ENCODE measurements around the gene FIGNL2.

The FIGNL2 gene

DNA sequence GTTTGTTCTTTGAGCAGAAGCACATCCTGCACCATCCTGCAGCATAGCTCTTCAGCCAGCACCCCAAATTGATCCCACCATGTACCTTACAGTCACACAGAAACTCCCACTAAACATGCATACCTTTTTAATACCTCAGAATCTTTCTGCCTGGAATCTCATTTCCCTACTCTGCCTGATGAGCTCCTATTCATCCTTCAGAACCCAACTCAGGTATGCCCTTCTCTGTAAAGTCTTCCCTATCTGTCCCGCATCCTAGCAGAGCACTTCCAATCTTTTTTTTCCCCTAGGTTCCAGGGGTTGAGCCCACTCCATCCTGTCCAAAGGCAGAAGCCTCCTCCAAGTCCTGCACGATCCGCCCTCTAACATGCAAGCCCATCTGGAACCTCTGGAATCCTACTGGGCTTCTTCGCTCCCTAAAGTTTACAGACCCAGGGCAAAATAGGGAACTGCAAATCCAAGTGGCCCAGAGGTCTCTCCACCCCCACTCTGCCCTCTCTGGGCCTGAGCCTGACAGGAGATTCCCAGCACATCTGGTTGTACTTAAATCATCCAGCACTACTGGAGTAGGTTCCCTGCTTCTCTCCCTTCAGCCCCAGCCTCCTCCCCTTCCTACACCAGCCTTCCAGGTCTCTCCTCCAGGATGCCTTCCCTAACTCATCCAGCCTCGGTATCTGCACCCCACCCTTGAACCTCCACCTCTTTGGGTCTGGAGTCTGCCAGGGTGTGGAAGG lies 4.1 kb upstream of the FIGNL2 start:
- no peak for FAIRE-seq

DNA sequence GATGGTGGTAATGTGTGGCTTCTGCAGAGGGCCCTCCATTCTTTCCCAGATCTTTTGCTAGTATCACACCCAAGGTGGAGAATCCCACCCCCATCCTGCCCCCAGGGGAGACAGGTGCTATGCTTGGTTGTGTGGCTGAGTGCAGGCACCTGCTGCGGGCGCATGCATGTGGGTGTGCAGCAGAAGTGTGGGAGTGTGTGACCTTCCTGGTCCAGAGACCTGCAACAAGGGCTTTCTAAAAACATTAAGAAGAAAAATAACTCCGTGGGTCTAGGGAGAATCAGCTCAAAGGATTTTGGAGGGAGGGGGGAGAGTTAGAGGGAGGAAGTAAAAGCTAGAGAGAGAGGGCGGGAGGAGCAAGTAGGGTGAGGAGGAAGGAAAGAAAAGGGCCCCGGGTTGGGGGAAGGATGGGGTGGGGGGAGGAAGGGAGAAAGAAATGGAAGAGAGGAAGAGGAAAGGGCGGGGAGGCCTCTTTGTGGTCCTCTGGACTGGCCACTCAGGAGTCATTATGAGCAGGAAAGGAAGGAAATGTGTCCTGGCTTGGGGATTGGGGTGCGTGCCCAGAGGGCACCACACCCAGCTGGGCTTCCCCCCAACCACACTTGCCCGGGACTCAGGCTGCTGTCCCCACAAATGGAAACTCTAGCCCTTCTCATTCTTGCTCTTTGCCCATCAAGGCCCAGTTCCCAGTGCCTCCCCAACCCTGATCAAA lies 3.1 kb upstream of the FIGNL2 start:
- no peak for FAIRE-seq

DNA sequence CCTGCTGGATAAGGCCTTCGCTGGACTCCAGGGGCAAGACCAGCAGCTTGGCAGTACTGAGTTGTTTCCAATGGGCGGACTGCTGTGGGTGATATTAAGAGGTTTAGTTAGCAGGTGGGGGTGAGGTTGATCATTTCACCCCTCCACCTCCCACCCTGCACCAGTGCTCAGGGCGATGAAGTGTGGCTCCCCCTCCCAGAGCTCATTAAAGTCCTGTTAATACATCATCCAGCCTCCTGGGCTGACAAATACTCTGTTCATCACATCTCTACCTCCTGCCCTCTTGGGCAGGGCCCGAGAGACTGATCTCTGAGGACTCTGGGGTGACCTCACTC lies 2.4 kb upstream of the FIGNL2 start:
- no peak for FAIRE-seq

DNA sequence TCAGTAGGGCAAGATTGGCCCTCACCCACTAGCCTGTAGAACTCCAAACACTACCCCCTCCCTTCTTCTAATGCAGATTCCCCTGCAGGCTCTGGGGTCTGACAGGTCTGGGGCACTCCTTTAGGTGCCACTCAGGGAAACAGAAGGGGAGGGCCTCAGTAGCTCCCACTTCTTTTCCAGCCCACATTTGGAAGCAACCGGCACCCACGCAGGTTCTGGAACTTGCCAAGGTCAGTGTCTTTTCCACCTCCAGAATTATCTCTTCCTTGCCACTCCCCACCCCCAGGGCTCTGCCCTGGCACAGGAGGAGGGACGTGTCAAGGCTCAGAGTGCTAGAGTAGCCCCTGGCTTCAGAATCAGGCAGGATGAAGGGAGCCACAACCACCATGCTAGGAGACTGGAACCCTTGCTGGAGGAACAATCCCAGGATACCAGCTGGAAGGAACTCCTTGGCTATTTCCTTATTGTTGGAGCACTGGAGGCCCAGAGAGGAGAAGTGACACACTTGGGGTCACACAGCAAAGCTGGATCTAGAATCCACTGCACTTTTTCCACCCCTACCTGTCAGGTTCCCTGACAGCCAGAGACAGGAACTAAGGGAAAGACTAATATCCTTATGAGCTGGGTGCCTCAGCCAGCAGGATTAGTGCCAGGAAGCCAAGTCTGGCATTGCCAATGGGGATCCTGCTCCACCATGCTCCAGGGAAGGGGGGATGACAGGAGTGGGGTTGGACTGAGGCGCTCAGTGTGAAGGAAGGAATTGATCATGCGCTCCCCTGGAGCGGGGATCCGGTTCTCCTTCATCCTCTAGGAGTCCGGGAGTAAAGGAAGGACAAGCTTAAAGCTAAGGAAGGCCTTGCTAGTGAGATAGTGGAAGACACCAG lies 1.8 kb upstream of the FIGNL2 start:
- FAIRE-seq: no peak

DNA sequence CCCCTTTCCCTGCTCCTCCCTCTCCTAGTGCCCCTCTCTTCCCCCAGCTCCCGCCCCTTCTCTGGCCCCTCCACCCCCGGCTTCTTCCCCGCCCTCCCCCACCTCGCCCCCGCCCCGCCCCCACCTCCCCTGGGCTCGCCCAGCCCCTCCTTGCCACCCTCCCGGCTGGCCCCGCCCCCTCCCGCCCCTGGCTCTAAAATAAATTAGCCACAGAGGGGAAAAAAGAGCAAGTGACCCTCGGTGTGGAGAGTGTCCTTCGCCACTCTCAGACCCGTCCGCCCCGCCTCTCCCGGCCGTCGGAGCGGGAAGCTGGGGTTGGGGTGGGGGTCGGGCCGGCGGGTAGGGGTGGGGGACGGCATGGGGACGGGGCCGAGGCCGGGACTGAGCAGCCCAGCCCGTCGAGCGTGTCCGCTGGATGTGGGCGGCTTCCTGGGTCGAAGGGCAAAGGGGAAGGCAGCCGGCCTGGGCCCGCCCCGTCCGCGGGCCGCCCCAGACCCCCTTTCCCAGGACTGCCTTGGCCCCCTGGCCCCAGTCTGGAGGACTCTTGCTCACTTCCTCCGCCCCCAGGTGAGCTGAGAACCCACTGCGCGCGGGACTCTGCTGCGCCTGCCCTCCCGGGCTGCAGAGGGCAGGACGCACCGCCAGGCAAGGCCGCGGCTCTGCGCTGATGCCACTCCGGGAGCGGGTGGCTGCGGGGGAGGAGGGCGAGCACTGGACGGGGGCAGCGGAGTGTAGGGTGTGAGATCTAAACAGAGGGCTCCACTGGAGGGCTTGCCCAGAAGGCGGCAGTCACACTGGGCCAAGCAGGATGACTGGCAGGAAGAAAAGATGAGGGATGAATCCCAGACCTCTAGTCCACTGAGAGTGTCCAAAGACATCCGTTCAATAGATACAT lies 570 bp upstream of the FIGNL2 start:
- no peak for FAIRE-seq

DNA sequence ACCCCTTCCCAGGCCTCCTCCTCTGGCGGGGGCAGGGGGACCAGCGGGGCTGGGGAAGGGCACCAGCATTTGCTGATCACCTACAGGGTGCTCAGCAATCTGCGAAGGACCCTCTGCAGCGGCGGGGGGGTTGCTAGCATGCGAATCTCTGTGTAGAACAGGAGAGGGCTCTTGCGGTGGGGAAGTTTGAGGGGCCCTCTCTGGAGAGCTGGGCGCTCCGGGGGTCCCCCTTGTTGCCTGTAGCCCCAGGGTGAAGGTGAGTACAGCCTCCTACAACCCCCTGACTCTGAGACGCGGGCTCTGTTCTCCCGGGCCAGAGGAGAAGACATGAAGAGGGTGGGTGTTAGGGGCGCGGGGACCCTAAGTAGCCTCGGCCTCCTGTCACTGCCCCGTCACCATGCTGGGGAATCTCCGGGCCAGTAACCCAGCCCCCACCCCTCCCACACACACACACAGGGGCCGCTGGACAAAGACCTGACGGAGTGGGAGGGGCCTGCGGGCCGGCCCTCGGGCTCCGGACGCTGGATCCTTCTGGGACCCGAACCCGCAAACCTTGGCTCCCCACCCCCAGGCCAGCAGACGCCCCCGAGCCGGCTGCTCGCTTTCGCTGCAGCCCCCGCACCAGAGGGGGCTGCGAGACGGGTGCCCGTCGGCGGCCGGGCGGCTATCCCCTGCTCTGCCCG lies 734 bp downstream of the FIGNL2 start:
- no peak for FAIRE-seq

DNA sequence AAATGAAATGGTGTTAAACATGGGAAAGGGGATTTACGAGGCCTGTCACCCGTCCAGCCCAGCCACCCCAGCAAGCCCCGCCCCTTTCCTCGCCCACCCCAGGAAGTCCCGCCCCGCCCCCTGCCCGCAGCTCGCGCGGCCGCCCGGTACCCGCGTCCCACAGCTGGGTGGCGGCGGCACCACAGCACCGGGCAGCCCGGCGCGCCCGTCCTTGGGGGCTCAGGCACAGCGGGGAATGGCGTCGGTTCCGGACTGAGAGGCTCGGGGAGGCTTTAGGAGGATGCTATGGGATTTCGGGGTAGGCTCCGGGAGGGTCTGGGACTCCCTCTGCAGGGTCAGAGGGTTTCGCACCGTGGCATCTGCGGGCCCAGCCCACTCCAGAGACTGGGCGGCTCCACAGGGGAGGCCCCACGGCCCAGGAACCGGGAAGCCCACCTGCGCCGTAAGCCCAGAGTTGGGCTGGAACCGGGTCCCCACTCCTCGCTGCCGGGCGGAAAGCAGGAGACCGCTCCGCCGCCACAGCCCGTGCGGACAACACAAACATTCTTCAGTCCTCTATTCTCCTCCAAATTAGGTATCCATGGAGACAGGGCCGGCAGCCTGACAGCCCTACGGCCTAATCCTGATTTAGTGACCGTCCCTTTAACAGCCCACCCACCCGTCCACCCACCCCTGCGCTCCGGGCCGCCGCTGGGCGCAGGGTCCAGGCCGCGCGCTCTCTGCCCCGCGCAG lies 1.4 kb downstream of the FIGNL2 start:
- no peak for FAIRE-seq

DNA sequence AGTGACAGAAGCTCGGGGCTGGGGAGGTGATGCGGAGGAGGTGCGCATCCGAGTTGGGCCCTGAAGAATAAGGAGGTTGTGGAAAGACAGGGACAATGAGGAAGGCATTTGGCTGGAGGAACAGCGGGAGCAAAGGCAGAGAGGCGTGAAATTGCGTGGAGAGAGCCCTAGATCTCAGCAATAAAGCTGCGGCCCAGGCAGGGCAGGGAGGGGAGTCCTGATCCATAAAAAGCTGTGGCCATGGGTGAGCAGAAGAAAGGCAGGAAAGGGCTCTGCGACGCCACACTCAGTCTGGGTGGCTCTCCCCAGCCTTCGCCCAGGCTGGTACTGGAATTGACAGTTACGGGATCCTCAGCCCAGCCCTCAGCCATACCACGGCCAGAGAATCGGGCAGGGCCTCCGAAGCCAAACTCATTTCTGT lies 2.2 kb downstream of the FIGNL2 start:
- no peak for FAIRE-seq

DNA sequence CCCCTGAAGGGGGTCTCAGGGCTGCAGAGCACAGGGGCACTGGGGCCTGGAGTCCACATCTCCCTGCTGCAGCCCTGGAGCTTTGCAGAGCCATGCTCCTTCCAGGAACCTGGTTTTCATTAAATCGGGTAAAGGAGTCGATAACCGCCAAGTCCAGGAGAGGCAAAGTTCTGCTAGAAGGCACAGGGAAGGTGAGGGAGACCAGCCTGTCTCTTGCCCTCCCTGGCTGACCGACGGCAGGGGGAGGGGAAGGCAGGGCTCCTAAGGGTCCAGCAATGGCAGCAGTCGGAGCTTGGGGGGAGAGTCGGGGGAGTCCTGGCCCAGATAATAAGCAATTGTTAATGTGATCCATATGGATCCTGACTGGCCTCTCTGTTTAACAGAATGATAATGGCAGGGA lies 3.0 kb downstream of the FIGNL2 start:
- no peak for FAIRE-seq

DNA sequence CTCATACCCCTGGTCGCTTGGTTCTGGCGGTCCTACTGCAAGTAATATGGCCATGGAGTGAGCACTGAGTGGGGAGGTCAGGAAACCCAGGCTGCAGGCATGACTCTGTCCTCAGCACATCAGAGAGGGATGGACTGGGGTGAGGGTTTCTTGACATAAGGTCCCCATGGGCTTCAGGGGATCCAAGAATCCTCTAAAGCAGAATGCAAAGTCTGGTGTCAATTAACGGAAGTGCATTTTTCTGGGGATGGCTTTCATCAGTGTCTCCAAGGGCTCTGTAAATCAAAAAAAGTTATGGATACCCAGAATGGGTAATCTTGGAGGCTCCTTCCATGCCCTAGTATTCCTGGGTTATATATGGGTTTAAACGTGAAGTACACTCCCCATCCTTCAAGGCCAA lies 3.7 kb downstream of the FIGNL2 start:
- FAIRE-seq: no peak

DNA sequence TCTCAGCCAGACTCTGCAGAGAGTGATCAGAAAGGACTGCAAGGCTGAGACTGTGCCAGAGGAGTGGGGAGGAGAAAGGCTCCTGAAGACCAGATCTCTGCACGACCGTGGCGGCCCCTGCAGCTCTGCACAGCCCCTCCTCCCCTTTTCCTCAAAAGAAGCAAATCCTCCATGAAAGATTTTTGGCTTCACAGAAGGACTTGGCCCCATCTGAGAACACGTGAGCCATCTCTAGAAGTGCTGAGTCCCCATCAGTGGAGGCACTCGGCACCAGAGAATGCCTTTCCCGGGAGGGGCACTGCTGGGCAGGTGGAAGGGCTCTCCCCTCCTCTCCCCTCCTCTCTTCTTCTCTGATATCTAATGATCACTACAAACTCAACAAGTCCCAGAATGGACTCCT lies 6.8 kb downstream of the FIGNL2 start:
- no peak for FAIRE-seq

DNA sequence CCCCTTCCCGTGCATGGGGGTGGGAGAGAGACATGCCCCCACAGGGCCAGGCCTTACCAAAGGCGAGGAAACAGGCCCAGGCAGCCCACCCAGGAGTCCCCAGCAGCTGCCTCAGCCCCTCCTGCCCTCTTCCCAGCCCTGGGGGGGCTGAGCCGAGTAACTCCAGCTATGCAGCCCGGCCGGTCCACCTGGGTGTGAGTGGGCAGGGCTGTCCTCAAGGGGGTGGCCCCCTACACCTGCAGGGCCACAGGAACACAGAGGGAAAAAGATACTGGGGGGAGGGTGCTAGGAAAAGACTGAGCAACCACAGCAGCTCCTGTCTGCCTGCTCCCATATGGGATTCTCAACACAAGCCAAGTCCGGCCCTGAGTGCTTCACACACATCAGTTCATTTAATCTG lies 7.6 kb downstream of the FIGNL2 start:
- no peak for FAIRE-seq

DNA sequence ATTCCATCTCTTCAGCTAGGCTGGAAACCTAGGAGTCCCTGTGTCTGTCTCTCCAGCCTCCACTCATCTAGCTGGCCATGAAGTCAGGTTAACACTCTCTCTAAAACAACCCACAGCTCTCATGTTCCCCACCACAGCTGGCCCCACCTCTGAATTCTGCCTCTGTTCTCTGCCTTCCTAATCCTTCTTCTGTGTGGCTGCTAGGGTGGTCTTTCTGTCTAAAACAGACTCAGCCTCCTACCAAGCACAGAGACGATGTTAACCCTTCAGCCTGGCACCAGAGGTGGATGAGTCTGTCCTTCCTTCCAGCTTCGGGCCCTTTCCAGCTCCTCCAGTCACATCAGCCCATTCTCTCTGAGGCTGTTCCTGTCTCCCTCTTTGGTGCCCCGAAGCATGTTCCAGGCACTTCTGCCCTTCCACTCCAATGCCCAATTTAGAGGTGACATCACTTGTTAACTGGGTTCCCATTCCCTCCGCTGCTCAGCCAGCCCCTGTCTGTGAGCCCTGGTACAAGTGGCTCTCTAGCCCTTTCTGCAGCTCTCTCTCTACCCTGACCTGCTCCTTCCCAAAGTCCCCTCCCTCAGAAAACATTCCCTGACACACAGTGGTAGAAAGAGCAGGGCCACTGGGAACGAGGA lies 9.1 kb downstream of the FIGNL2 start:
- no peak for FAIRE-seq

DNA sequence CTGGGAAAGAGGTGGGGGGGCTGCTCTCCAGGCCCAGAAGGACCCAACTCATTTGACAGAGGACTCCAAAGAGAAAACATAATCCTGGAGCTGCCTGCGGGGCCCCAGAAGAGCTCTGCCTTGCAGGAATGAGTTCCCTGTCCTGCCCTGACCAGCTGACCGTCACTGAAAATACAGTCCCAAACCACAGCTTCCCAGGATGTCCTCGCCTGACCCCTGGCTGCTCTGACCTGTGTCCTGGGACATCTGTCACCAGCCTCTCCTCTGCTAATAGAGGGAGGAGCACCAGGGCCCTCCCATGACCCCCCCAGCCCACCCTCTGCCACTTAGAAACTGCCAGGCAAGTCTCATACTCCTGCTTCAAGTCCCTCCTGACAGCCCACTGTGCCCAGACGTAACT lies 9.8 kb downstream of the FIGNL2 start:
- FAIRE-seq: no peak

DNA sequence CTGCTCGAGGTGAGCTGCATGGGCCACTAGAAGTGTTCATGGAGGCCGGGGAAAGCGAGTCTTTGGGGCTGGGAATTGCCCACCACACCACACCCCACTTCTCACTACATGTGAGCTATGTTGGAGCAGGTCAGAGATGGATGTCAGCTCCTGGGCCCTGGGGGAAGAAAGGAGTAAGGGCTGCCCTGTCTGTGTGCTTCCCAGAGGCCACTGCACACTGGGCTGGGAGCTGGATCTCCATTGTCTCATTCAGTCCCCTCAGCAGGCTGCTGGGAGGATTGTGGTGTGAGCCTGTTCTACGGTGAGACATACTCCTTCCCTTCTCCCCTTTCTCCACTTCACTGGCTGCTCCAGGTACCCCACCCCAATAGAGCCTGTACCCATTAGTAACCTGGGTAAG lies 10.5 kb downstream of the FIGNL2 start:
- no peak for FAIRE-seq

DNA sequence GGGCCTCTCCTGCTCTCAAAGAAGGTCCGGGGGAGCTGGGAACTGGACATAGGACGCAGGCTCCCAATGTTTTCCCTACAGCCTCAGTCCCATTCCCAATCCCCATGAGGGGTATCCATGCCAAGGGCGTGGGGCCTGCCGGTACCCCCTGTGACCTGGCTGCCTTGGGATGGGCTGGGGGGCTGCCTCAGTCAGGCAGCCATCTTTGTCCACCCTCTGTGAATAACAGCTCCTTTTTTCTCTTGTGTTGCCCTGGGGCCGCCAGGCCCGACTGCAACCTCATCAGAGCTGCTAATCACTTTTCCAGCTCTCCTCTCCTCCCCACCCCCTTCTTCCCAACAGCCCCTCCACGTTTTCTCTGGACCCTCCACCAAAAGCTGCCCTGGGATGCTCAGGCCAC lies 11.2 kb downstream of the FIGNL2 start:
- no peak for FAIRE-seq

DNA sequence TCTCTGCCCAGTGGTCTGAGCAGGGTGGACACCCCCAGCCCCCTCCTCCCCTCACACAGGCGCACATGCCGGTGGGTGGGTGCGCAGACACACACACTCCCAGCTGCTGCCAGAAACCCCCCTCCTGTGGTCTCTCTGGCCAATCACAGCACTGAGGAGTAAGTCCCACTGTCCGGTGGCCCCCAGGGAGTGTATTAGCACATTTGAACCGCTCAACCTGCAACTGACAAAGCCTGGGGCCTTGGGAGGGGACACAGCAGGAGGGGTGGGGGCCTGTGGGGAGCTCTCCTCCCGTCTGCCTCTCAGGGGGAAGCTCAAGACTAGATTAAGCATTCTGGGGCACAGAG lies 11.7 kb downstream of the FIGNL2 start:
- no peak for FAIRE-seq

DNA sequence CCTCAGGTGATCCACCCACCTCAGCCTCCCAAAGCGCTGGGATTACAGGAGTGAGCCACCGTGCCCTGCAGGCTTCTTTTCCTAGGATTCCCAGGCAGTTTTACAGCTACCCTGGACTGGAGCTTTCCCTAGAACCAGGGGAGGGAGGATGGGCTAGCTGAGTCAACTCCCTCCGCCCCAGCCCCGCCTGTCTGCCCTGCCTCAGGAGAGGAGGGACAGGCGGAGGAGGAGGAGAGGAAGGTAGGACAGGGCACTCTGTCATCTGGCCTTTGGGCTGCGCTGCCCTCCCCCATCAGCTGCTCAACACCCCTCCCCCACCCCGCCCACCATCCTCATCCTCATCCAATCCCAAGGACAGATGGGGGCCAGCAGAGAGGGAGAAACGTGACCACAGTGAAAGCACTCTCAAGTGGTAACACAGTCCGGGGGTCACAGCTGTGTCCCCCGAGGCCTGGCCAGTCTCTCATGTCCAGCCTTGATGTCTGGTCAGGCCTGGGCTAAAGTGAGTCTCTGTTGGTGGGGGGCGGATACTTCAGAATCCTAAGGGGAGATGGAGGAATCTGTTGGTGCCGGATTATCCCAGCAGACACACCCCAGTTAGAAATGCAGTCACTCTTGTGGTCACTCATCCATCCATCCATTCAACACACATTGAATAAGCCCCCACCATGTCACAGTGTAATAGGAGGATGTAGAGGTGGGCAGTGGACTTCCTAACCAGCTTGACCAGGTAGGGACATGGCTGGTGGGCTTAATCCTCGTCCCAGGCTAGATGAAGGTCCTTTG lies 12.3 kb downstream of the FIGNL2 start:
- FAIRE-seq: no peak

DNA sequence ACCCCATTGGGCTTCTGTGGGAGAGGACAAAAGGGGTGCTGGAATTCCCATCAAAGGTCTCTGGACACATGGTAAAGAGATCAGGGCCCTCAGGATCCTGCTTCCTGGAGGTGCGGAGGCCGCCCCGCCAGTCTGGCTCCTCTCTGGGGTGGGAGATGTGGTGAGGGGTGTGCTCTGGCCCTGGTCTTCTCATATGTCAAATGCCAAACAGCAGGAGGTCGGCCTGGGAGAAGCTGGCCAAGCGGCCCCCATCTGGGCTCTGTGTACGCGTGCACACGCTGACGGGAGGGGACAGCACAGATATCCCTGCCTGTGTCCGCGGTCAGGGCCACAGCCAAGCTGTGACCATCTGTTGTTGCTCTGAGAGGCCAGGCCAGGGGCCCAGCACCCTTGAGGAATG lies 14.1 kb downstream of the FIGNL2 start:
- FAIRE-seq: no peak
